CD4-positive, alpha-beta T cell (primary cell): ENCODE measurements around the gene PPP2R5D. TPM values are rescaled to one million over a fixed set of nuclear protein-coding genes. Genes with fewer than 3 reads are reported as not detected.

ENCODE experiments used
- ATAC-seq: fragments of 200-7000 bp; cut with Tn5 transposase; one replicate; pipeline ENCODE4 v1.10.0; 2022; ENCODE audit warnings: mild to moderate bottlenecking; ENCODE audit not compliant: poor library complexity
- CTCF ChIA-PET: fragments of 350-600 bp; sonication (Branson Sonifier 250); formaldehyde crosslinking; loops from one replicate; lab custom pipeline; 2021; ENCODE audit warnings: antibody characterized with exemption, inconsistent platforms; lab: Charles Lee
- POLR2A ChIA-PET: fragments of 350-600 bp; sonication (Branson Sonifier 250); formaldehyde crosslinking; loops from one replicate; lab custom pipeline; 2021; ENCODE audit warnings: antibody characterized with exemption, inconsistent platforms; lab: Charles Lee
- DNase-seq, 14 experiments: peaks; one replicate each; pipeline ENCODE4 v3.0.0-alpha.2; 2013 to 2020; ENCODE audit warnings: mixed read lengths in 2 of 14
- H3K27ac ChIP-seq, 2 donors: one replicate each; pipeline versions ENCODE4 v1.5.1 to v1.7.0; 2013; ENCODE audit warnings: low read length in 2 of 2, low read depth in 1 of 2, mild to moderate bottlenecking in 1 of 2
- H3K27me3 ChIP-seq, 2 experiments: 1 replicate in 1 of 2; 2 replicates in 1 of 2; pipeline versions ENCODE4 v1.6.1 to v1.7.0; 2013; ENCODE audit warnings: low read length in 2 of 2, control low read depth in 1 of 2, mild to moderate bottlenecking in 1 of 2, moderate library complexity in 1 of 2; ENCODE audit not compliant: insufficient read depth in 2 of 2, control insufficient read depth in 1 of 2
- H3K36me3 ChIP-seq: one replicate; pipeline ENCODE4 v1.6.1; 2013; ENCODE audit warnings: low read length, control low read depth; ENCODE audit not compliant: insufficient read depth
- H3K4me1 ChIP-seq: one replicate; pipeline ENCODE4 v1.6.1; 2013; ENCODE audit warnings: low read length, control low read depth; ENCODE audit not compliant: insufficient read depth
- H3K4me3 ChIP-seq: one replicate; pipeline ENCODE4 v1.5.1; 2013; ENCODE audit warnings: mild to moderate bottlenecking, low read length, moderate library complexity
- H3K9me3 ChIP-seq, 2 experiments: 1 replicate in 1 of 2; 2 replicates in 1 of 2; pipeline versions ENCODE4 v1.6.1 to v1.7.0; 2013; ENCODE audit warnings: low read length in 2 of 2, mild to moderate bottlenecking in 2 of 2, control low read depth in 1 of 2, moderate library complexity in 1 of 2; ENCODE audit not compliant: control insufficient read depth in 1 of 2, insufficient read depth in 1 of 2
- H3K27ac Mint-ChIP-seq: one replicate; pipeline ENCODE4 v1.8.0; 2020; ENCODE audit warnings: mixed read lengths
- H3K27me3 Mint-ChIP-seq: one replicate; pipeline ENCODE4 v1.8.0; 2021; ENCODE audit warnings: mixed read lengths
- H3K36me3 Mint-ChIP-seq: one replicate; pipeline ENCODE4 v1.8.0; 2021; ENCODE audit warnings: low read depth, mixed read lengths
- H3K4me1 Mint-ChIP-seq: one replicate; pipeline ENCODE4 v1.8.0; 2021; ENCODE audit warnings: low read depth, mixed read lengths
- H3K4me3 Mint-ChIP-seq: one replicate; pipeline ENCODE4 v1.8.0; 2020; ENCODE audit warnings: mild to moderate bottlenecking, mixed read lengths
- H3K9me3 Mint-ChIP-seq: one replicate; pipeline ENCODE4 v1.8.0; 2020; ENCODE audit warnings: mixed read lengths
- intact Hi-C, 2 experiments: fragments of 100-400 bp; cut with DNase I in 1 of 2; cut with micrococcal nuclease in 1 of 2; formaldehyde crosslinking; loops; one replicate each; pipeline versions ENCODE4 v1.15.1 to v1.9.0; 2023 to 2025; cut with DNase I, micrococcal nuclease
- total RNA-seq, 174 experiments: library from RNA in 2 of 174; stranded (reverse) in 2 of 174; gene quantifications; one replicate each; pipeline ENCODE4 v1.2.3 and lab custom pipeline; 2021 to 2026
- TF ChIP-seq, protein P1 (sequence below): fragments of 200-600 bp; IDR thresholded peaks from one replicate; pipeline ENCODE4 v1.8.0; 2022; ENCODE audit warnings: antibody characterized with exemption, mild to moderate bottlenecking

Gene PPP2R5D
- total RNA-seq, 2 experiments from 2014 or later: 15.3 to 17.5 TPM

DNA sequence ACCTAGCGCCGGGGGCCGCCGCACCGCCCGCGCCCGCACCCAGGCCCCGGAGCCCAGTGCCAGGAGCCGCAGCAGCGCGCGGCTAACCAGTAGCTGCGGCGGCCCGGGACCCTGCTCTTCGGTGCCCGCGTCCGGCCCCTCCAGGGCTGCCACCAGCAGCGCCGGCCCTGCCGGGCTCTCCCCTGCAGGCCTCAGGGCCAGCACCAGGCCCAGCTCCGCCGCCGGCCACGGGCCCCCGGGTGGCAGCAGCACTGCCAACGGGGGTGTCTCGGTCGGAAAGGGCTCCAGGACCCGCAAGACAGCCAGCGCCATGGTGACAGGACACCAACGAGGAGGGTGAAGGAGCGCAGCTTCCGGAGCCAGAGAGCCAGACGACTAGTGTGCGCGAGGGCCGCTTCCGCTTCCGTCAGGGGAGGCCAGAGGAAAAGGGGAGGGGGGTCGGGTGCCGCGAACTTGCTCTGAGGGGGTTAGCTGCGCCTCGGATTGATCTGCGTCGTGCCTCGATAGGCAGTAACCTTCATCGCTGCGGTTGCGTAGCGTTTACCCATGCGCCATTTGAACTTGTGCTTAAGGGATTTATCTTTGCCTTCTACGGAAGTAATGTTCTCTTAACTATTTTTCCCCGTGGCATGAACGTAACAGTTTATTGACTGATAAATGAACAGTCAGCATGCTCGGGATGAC, 5.4 kb upstream of the PPP2R5D start, which contains the start of gene PEX6:
TSS of gene PEX6 (minus strand) at position 343 of the 684 bp plus-strand sequence. CDS start at position 312, 31 bp downstream.
- H3K4me1 ChIP-seq: peaks cover 50% of the 10 kb centered on the region
- H3K4me3 ChIP-seq: peak within 1 kb of the TSS; percentile 85
- no peaks in the 10 kb centered on the region for H3K9me3 ChIP-seq
- peaks cover 6% of the 10 kb centered on the region for H3K36me3 ChIP-seq
- intact Hi-C loops: loop anchor here (1.0 to 5.0 kb wide), 5 partner anchors 34 to 450 kb away; partner anchors contain the start of genes CNPY3 (in 2 of the 2), CUL7 (in 2 of the 2) and MEA1 (in 1 of the 2)
- DNase-seq: peak; percentile 81 to 98 (median 93)
- POLR2A ChIA-PET: interaction anchor here (0.7 to 3.9 kb wide), 37 partner anchors 8 to 1268 kb away, joined by 3 to 135 read pairs (median 5); partner anchors contain the start of genes ABCC10, BICRAL, CNPY3 and CUL7
- CTCF ChIA-PET: interaction anchor here (0.7 to 1.6 kb wide), 4 partner anchors 9 to 77 kb away, joined by 3 to 4 read pairs (median 4); partner anchors contain the start of genes CNPY3 and MEA1
- peak within 1 kb of the TSS; percentile 83 to 85 for H3K27ac ChIP-seq
- no peaks in the 10 kb centered on the region for H3K9me3 Mint-ChIP-seq
- peaks cover 47% of the 10 kb centered on the region for H3K4me1 Mint-ChIP-seq
- TF ChIP-seq, protein P1, sequence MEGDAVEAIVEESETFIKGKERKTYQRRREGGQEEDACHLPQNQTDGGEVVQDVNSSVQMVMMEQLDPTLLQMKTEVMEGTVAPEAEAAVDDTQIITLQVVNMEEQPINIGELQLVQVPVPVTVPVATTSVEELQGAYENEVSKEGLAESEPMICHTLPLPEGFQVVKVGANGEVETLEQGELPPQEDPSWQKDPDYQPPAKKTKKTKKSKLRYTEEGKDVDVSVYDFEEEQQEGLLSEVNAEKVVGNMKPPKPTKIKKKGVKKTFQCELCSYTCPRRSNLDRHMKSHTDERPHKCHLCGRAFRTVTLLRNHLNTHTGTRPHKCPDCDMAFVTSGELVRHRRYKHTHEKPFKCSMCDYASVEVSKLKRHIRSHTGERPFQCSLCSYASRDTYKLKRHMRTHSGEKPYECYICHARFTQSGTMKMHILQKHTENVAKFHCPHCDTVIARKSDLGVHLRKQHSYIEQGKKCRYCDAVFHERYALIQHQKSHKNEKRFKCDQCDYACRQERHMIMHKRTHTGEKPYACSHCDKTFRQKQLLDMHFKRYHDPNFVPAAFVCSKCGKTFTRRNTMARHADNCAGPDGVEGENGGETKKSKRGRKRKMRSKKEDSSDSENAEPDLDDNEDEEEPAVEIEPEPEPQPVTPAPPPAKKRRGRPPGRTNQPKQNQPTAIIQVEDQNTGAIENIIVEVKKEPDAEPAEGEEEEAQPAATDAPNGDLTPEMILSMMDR: no peak
- peak within 1 kb of the TSS; percentile 95 for H3K4me3 Mint-ChIP-seq
- peaks cover 22% of the 10 kb centered on the region for H3K36me3 Mint-ChIP-seq
- peak; percentile 94 for ATAC-seq
- peak within 1 kb of the TSS; percentile 97 for H3K27ac Mint-ChIP-seq
- no peaks in the 10 kb centered on the region for H3K27me3 ChIP-seq
- no peaks in the 10 kb centered on the region for H3K27me3 Mint-ChIP-seq

GRCh38 chr6:42979523-42980177, 4.7 kb upstream of the PPP2R5D start:
- H3K4me1 ChIP-seq: peaks cover 50% of the 10 kb centered on the region
- ChIA-PET POLR2A (interaction anchor here (0.7 to 3.9 kb wide), 34 partner anchors 9 to 1267 kb away, joined by 3 to 135 read pairs (median 6); partner anchors contain the start of genes ABCC10, BICRAL, CNPY3 and CUL7), CTCF (interaction anchor here (0.7 to 1.6 kb wide), 4 partner anchors 8 to 78 kb away, joined by 3 to 4 read pairs (median 4); partner anchors contain the start of genes CNPY3 and MEA1)
- peak overlapping the region; percentile 85 for H3K4me3 ChIP-seq
- Mint-ChIP-seq H3K36me3 (peaks cover 21% of the 10 kb centered on the region), H3K27me3 (no peaks in the 10 kb centered on the region), H3K9me3 (no peaks in the 10 kb centered on the region), H3K4me1 (peaks cover 52% of the 10 kb centered on the region), H3K27ac (peak overlapping the region; percentile 97), H3K4me3 (peak overlapping the region; percentile 95)
- TF ChIP-seq, protein P1: no peak
- peaks cover 6% of the 10 kb centered on the region for H3K36me3 ChIP-seq
- peak overlapping the region; percentile 83 to 85 for H3K27ac ChIP-seq
- peak; percentile 16 for ATAC-seq
- H3K9me3 ChIP-seq: no peaks in the 10 kb centered on the region
- intact Hi-C loops: loop anchor here (1.0 to 5.0 kb wide), 5 partner anchors 34 to 449 kb away; partner anchors contain the start of genes CNPY3 (in 2 of the 2), CUL7 (in 2 of the 2) and MEA1 (in 1 of the 2)
- DNase-seq: peak in 5 of 14 experiments; percentile 1 to 35 (median 8)
- H3K27me3 ChIP-seq: no peaks in the 10 kb centered on the region

DNA sequence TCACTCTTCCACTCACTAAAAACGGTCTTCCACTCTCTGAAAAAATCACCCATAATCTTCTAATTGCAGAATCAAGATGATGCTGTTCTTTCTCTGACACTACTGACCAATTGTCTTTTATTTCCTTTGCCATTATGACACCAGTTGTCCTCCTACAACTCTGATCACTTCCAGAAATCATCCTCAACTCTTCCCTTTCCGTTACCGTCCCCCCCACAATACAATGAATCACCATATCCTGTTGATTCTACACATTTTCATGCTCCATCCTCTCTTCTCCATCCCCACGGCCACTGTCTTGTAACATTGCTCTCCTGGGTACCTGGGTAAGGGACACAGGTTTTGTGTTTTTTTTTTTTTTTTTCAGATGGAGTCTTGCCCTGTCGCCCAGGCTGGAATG, 2.5 kb upstream of the PPP2R5D start:
- Histone ChIP-seq H3K9me3 (no peaks in the 10 kb centered on the region), H3K36me3 (peaks cover 2% of the 10 kb centered on the region), H3K4me3 (no peak overlapping the region), H3K4me1 (peaks cover 60% of the 10 kb centered on the region), H3K27me3 (no peaks in the 10 kb centered on the region), H3K27ac (no peak overlapping the region)
- intact Hi-C loops: no loop called here
- Mint-ChIP-seq H3K9me3 (no peaks in the 10 kb centered on the region), H3K36me3 (peaks cover 18% of the 10 kb centered on the region), H3K27me3 (no peaks in the 10 kb centered on the region), H3K4me1 (peaks cover 64% of the 10 kb centered on the region), H3K4me3 (peak overlapping the region; percentile 59), H3K27ac (peak overlapping the region; percentile 77)
- no peak for ATAC-seq
- ChIA-PET POLR2A (no interaction called here), CTCF (no interaction called here)
- no peak for DNase-seq
- TF ChIP-seq, protein P1: no peak
